Left ventricle myocardium inferior (tissue), 1 donor: ENCODE measurements around the gene TFB2M. TPM values are rescaled to one million over a fixed set of nuclear protein-coding genes. Genes with fewer than 3 reads are reported as not detected.

Source experiments
- DNase-seq: peaks from one replicate; pipeline ENCODE4 v3.0.0-alpha.2; 2020
- H3K27ac ChIP-seq: fragments of 200-600 bp; replicated peaks from 2 replicates; pipeline ENCODE4 v1.8.0; 2021
- H3K27me3 ChIP-seq: fragments of 200-600 bp; 2 replicates; pipeline ENCODE4 v1.8.0; 2021; ENCODE audit warnings: low read depth
- H3K36me3 ChIP-seq: fragments of 200-600 bp; 2 replicates; pipeline ENCODE4 v1.8.0; 2021
- H3K4me1 ChIP-seq: fragments of 200-600 bp; 2 replicates; pipeline ENCODE4 v1.8.0; 2021
- H3K4me3 ChIP-seq: fragments of 200-600 bp; 2 replicates; pipeline ENCODE4 v1.8.0; 2021; ENCODE audit warnings: mild to moderate bottlenecking, moderate library complexity
- H3K9me3 ChIP-seq: fragments of 200-600 bp; replicated peaks from 2 replicates; pipeline ENCODE4 v1.8.0; 2021
- CTCF ChIP-seq: fragments of 200-600 bp; IDR thresholded peaks from 2 replicates; pipeline ENCODE4 v1.8.0; 2021; ENCODE audit warnings: antibody characterized with exemption, mild to moderate bottlenecking, borderline replicate concordance
- intact Hi-C: fragments of 100-400 bp; cut with micrococcal nuclease; formaldehyde crosslinking; loops from one replicate; pipeline ENCODE4 v1.11.0; 2022
- total RNA-seq: library from RNA; stranded (reverse); fragmentation: NEBNext Ultra II Directional; extraction: Animal tissue kit (Norgen Biotek cat#: 25700); gene quantifications from one replicate; pipeline ENCODE4 v1.2.1, GENCODE V29; 2021
- donor health status: DM: no; HTN: yes; CAD: no; lungs with severe emphysema.

The TFB2M gene
- total RNA-seq, 1 donor from 2014 or later = 18.3 TPM

- Histone ChIP-seq H3K4me1 (no peaks in the 10 kb centered on the region), H3K9me3 (peaks cover 12% of the 10 kb centered on the region), H3K4me3 (no peak overlapping the region), H3K27ac (no peak overlapping the region), H3K36me3 (no peaks in the 10 kb centered on the region), H3K27me3 (no peaks in the 10 kb centered on the region)
- TF ChIP-seq CTCF = no peak
- intact Hi-C loops = no loop called here
- DNase-seq = no peak
These were observed 33.5 kb downstream of the TFB2M start for GRCh38 chr1:246532519-246532918.

DNA sequence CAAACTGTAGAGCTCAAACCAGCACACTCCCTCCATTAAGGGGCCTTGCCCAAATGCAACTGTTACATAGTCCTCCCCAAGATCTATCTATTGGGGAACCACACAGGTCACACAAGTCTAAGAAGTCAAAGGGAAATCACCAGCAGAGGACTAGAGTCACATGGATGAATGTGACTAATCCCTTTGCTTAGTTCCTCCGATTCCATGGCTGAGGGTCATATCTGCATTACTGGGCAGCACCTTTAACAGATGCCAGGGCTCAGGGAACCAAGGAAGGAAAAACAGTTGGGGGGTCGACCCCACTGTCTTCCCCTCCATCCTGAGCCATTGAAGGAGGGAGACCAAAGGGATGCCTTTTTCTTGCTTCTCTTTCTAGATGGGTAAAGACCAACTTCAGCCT lies 35.6 kb downstream of the TFB2M start:
- intact Hi-C loops = no loop called here

DNA sequence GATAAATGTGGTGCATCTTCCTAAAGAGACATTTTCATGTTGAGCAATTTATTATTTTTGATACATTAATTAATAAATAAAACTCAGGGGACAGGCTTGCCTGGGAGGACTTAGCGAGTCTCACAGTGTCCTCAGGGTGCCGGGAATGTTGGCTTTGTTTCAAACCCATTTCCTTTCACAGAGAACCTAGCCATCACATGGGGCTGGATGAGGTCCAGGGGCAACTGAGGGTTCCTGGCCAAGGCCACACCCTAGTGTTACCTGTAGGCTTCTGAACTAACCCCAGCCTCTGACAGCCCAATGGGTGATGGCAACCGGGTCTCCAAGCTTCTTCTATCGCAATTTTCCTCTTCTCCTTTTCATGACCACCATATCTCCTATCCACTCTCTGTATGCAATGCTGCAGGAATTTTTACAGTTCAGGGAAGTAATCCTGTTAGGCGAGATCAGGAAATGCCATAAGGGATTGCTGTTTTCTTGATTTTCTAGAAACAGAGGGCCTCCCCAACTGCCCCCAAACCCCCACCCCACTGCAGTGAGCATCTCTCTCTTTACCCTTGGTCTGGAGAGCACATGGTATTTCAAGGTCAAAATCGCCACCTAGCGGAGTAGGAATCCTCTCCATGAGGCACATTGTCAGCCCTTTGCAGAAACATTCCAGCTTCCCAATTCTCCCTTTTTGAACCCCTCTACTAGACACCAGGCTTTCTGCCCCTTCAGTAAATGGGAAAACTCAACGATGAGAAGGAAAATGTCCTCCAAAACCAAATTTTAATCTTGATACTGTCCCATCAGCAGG lies 36.9 kb downstream of the TFB2M start:
- no peak for TF ChIP-seq CTCF
- Histone ChIP-seq H3K9me3 (peaks cover 12% of the 10 kb centered on the region), H3K27me3 (no peaks in the 10 kb centered on the region), H3K4me1 (no peaks in the 10 kb centered on the region), H3K4me3 (no peak overlapping the region), H3K36me3 (no peaks in the 10 kb centered on the region), H3K27ac (no peak overlapping the region)
- no peak for DNase-seq
- intact Hi-C loops = no loop called here

More for the DNA sequence above, 35.6 kb downstream of the TFB2M start:
- TF ChIP-seq CTCF = no peak
- Histone ChIP-seq H3K27ac (no peak overlapping the region), H3K4me1 (no peaks in the 10 kb centered on the region), H3K27me3 (no peaks in the 10 kb centered on the region), H3K9me3 (peaks cover 12% of the 10 kb centered on the region), H3K4me3 (no peak overlapping the region), H3K36me3 (no peaks in the 10 kb centered on the region)
- DNase-seq = no peak

DNA sequence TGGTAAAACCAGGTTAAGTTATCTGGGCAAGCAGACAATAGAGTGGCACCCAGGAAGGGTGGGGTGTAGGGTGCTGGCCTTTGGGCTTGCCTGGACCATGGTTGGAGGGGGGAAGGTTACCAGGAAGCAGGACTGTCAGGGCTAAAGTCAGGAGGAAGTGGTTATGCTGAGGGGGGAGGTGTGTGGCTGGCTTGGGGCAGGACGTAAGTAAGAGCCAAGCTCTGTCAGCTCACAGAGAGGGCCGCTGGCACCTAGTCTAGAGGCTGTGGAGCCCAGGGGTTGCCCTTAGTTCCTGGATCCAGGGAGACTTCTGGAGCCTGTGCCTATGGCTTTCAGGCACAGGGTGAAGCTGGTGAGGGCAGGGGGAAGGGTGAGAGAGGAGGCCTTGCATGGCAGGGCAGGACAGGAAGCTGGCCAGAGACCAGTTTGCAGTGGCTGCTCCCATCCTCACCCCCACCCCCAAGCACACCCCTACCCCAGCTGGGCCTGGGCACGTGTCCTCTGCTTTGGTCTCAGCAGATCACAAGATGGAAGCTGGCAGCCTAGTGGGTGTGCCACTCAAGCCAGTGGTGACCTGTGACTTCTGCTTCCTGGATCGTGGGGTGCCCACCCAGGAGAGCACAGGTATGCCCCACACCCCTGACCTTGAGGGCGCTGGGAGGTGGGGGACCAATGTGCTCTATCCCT lies 38.5 kb downstream of the TFB2M start:
- no peaks in the 10 kb centered on the region for H3K4me1 ChIP-seq
- no peak for DNase-seq
- intact Hi-C loops = no loop called here
- no peak overlapping the region for H3K27ac ChIP-seq
- no peaks in the 10 kb centered on the region for H3K36me3 ChIP-seq
- no peak overlapping the region for H3K4me3 ChIP-seq
- H3K27me3 ChIP-seq = no peaks in the 10 kb centered on the region
- H3K9me3 ChIP-seq = peaks cover 12% of the 10 kb centered on the region
- TF ChIP-seq CTCF = no peak

- no peak for TF ChIP-seq CTCF
- Histone ChIP-seq H3K27ac (no peak overlapping the region), H3K4me1 (no peaks in the 10 kb centered on the region), H3K9me3 (peaks cover 12% of the 10 kb centered on the region), H3K36me3 (no peaks in the 10 kb centered on the region), H3K27me3 (no peaks in the 10 kb centered on the region), H3K4me3 (no peak overlapping the region)
- intact Hi-C loops = no loop called here
- DNase-seq = no peak
These were observed 39.1 kb downstream of the TFB2M start for GRCh38 chr1:246526915-246527314.
